NCI-H1930 (cell line): ENCODE measurements around the gene ZNF211.
A peak's percentile ranks its signal among the peaks of the same experiment; 100 is the strongest.

Source experiments
- DNase-seq, 2 experiments: peaks; one replicate each; lab custom pipeline; 2025; lab: John Stamatoyannopoulos, UW

The ZNF211 gene

DNA sequence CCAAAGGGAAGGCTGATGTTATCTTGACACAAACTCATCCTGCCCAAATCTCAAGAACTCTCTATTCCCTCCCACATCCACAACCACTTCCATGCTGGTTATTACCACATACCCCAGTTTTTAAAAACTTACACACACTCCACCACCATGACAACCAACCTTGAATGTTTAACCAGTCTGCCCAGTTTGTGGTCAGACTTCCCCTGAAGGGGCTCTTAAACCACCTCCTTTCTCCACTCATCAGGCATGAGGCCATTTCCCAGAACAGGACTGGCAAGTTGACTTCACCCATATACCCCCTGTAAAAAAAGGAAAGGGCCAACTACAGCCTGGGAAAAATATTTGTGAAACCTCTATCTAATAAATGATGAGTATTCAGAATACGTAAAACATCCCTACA, 23.4 kb downstream of the ZNF211 start:
- no peak for DNase-seq

GRCh38 chr19:57664269-57665127, 31.5 kb downstream of the ZNF211 start:
- peak; percentile 44 to 67 for DNase-seq

GRCh38 chr19:57665261-57665806, 32.4 kb downstream of the ZNF211 start:
- DNase-seq, result no peak

- no peak for DNase-seq
These were observed 34.3 kb downstream of the ZNF211 start for GRCh38 chr19:57667228-57667627.

- DNase-seq, result no peak
These were observed 35.7 kb downstream of the ZNF211 start, which contains the start of gene ZSCAN4 for GRCh38 chr19:57668635-57669034. TSS of gene ZSCAN4 (plus strand) at chr19:57668935. CDS start at chr19:57676146, 7,211 bp downstream.

GRCh38 chr19:57671124-57671895, 38.3 kb downstream of the ZNF211 start:
- DNase-seq, result no peak

DNA sequence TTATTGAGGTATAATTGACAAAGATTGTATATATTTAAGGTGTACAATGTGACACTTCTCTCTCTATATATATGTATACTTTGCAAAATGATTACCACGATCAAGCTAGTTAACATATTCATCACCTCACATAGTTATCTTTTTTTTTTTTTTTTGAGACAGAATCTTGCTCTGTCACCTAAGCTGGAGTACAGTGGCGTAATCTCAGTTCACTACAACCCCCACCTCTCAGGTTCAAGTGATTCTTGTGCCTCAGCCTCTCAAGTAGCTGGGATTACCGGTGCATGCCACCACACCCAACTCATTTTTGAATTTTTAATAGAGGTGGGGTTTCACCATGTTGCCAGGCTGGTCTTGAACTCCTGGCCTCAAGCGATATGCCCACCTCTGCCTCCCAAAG, 39.5 kb downstream of the ZNF211 start:
- DNase-seq, result no peak

GRCh38 chr19:57675881-57676280, 42.9 kb downstream of the ZNF211 start:
- no peak for DNase-seq

DNA sequence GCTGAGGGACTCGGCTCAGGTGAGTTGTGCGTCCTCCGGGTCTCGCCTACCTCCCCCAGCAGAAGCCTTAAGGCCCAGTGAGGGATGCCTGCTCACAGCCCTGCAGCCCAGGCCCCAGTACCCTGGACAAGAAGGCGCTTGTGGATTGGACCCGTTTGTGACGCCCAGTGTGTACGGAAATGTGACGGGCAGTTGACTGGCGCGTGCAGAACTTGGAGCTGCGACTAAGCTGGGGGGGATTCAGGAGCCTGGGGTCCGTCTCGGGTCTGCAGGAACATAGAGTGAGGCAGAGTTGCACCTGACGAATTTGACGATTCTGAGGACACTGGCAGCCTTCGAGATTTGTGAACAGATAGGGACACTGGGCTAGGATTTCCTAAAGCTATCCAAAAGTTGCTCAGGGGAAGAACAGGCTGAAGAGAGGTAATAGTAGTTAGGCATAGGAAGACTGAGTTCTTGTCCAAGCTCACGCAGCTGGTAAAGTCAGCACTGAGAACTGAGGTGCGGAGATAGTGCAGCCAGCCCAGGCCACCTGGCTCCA, 49.3 kb downstream of the ZNF211 start:
- DNase-seq, result no peak

GRCh38 chr19:57686727-57687126, 53.8 kb downstream of the ZNF211 start:
- DNase-seq, result no peak

DNA sequence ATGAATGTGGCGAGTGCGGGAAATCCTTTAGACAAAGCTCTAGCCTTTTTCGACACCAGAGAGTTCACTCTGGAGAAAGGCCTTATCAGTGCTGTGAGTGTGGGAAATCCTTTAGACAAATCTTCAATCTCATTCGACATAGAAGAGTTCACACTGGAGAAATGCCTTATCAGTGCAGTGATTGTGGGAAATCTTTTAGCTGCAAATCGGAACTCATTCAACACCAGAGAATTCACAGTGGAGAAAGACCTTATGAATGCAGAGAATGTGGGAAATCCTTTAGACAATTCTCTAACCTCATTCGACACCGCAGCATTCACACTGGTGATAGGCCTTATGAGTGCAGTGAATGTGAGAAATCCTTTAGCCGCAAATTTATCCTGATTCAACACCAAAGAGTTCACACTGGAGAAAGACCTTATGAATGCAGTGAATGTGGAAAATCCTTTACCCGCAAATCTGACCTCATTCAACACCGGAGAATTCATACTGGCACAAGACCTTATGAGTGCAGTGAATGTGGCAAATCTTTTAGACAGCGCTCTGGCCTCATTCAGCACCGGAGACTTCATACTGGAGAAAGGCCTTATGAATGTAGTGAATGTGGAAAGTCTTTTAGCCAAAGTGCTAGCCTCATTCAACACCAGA, 54.5 kb downstream of the ZNF211 start:
- no peak for DNase-seq

- no peak for DNase-seq
These were observed 55.2 kb downstream of the ZNF211 start for GRCh38 chr19:57688011-57688763.

DNA sequence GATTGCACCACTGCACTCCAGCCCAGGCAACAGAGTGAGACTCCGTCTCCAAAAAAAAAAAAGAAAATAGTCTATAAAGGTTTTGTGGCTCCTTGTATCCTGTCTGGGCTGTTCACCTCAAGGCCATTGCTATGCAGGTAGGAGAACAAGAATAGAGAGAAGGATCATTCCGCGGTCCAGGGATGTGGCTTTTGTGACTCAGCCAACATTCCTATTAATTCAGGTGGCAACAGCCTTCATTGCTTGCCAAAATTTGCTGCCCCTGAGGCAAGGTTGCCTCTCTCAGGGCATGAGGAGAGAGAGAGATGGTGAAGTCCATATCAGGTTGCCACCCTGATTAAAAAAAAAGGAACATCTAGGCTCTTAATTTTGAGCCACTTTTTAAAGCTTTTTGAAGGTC, 56.8 kb downstream of the ZNF211 start:
- DNase-seq, result no peak
